Activated B cell treated with CpG ODN at 0.5 μM for 24 hours (primary cell): ENCODE measurements around the gene TBC1D23. TPM values are rescaled to one million over a fixed set of nuclear protein-coding genes. Genes with fewer than 3 reads are reported as not detected.

ENCODE experiments used
- ATAC-seq: fragments of 200-7000 bp; cut with Tn5 transposase; one replicate; pipeline ENCODE4 v1.10.0; 2021; ENCODE audit warnings: low read depth, mild to moderate bottlenecking, moderate library complexity
- CTCF ChIA-PET: fragments of 350-600 bp; sonication (Branson Sonifier 250); formaldehyde crosslinking; loops from one replicate; lab custom pipeline; 2021; ENCODE audit warnings: antibody characterized with exemption; lab: Charles Lee
- POLR2A ChIA-PET: fragments of 350-600 bp; sonication (Branson Sonifier 250); formaldehyde crosslinking; loops from one replicate; lab custom pipeline; 2021; ENCODE audit warnings: antibody characterized with exemption; lab: Charles Lee
- DNase-seq: peaks from one replicate; pipeline ENCODE4 v3.0.0; 2022
- H3K27ac Mint-ChIP-seq: one replicate; pipeline ENCODE4 v1.8.0; 2020; ENCODE audit warnings: mixed read lengths
- H3K27me3 Mint-ChIP-seq: one replicate; pipeline ENCODE4 v1.8.0; 2021; ENCODE audit warnings: mixed read lengths
- H3K36me3 Mint-ChIP-seq: one replicate; pipeline ENCODE4 v1.8.0; 2021; ENCODE audit warnings: low read depth, mixed read lengths
- H3K4me1 Mint-ChIP-seq: one replicate; pipeline ENCODE4 v1.8.0; 2021; ENCODE audit warnings: mixed read lengths
- H3K4me3 Mint-ChIP-seq: one replicate; pipeline ENCODE4 v1.8.0; 2020; ENCODE audit warnings: mild to moderate bottlenecking, mixed read lengths
- H3K9me3 Mint-ChIP-seq: one replicate; pipeline ENCODE4 v1.8.0; 2020; ENCODE audit warnings: mixed read lengths
- CTCF ChIP-seq: fragments of 200-600 bp; IDR thresholded peaks from one replicate; pipeline ENCODE4 v1.8.0; 2022; ENCODE audit warnings: antibody characterized with exemption, mild to moderate bottlenecking
- intact Hi-C: fragments of 100-400 bp; cut with micrococcal nuclease; formaldehyde crosslinking; loops from one replicate; pipeline ENCODE4 v1.15.1; 2024
- total RNA-seq: library from RNA; stranded (reverse); gene quantifications from 2 replicates; pipeline ENCODE4 v1.2.3, GENCODE V29; 2022

TBC1D23 gene
- total RNA-seq, 1 donor from 2014 or later: 27.2 TPM

DNA sequence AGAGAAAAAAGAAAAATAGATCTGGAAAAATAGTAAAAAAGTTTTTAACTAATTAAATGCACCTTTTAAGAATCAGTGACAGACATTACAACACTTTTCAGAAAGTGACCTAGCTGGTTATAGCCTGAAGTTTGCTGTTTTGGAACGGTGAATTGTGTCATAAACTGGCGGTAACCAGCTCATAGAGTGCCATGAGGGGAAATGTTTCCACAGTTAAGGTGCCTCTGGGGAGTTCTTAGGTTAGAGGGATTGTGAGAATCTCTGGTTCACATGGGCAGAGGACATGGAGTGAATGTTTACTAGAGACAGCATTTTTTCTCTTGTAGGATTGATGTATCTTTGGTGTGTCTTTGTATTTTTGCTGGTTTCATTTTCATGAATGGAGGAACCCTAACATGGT lies 2.8 kb downstream of the TBC1D23 start:
- Mint-ChIP-seq H3K9me3 (no peaks in the 10 kb centered on the region), H3K36me3 (peaks cover 6% of the 10 kb centered on the region), H3K27ac (no peak overlapping the region), H3K4me3 (no peak overlapping the region), H3K4me1 (peaks cover 43% of the 10 kb centered on the region), H3K27me3 (no peaks in the 10 kb centered on the region)
- ATAC-seq: no peak
- TF ChIP-seq CTCF: no peak
- CTCF ChIA-PET: no interaction called here
- POLR2A ChIA-PET: no interaction called here
- intact Hi-C loops: loop anchor here (5.0 kb wide), 1 partner anchor 1514 kb away; the partner anchor contains the start of gene NXPE3
- DNase-seq: no peak

DNA sequence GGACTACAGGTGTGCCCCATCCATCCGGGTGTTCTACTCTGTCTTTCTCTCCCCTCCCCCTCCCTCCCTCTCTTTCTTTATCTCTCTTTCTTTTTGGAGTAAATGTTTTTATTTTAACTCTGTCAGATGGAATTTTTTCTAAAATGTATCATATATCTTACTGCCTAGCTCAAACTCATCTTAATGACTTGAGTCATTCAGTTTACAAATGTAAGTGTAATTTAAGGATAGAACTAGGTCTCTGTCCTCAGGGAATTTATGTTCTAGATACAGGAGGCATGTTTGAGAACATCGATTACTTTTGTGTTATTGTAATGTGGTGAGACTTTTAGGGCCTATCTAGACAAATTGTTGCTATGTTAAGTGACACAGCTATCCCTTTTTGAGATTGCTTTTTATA lies 3.5 kb downstream of the TBC1D23 start:
- peaks cover 6% of the 10 kb centered on the region for H3K36me3 Mint-ChIP-seq
- ChIA-PET CTCF (interaction anchor here (1.0 kb wide), 1 partner anchor 10 kb away, joined by 3 read pairs; no protein-coding TSS in a partner anchor), POLR2A (interaction anchor here (0.7 kb wide), 1 partner anchor 1731 kb away, joined by 5 read pairs; no protein-coding TSS in a partner anchor)
- no peak overlapping the region for H3K4me3 Mint-ChIP-seq
- H3K4me1 Mint-ChIP-seq: peaks cover 44% of the 10 kb centered on the region
- ATAC-seq: no peak
- DNase-seq: no peak
- intact Hi-C loops: loop anchor here (5.0 kb wide), 1 partner anchor 1513 kb away; the partner anchor contains the start of gene NXPE3
- no peak overlapping the region for H3K27ac Mint-ChIP-seq
- TF ChIP-seq CTCF: no peak
- H3K27me3 Mint-ChIP-seq: no peaks in the 10 kb centered on the region
- H3K9me3 Mint-ChIP-seq: no peaks in the 10 kb centered on the region

DNA sequence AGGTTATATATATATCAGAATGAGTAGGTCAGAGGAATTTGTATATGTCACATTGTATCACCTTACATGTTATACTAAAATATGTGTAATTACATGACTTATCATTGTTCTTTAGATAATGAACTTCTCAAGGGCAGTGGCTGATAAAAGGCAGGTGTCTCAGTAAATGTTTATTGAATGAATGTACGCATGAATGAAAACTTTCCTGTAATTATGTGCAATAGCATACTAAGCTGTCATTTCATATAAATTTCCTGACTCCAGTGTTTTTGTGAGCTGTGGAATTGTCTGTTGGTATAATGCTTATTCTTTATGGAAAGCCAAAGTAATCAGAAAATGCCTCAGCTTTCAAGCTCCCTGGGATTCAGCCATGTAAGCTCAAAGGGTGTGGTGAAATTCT lies 4.2 kb downstream of the TBC1D23 start:
- no peaks in the 10 kb centered on the region for H3K27me3 Mint-ChIP-seq
- no peaks in the 10 kb centered on the region for H3K9me3 Mint-ChIP-seq
- intact Hi-C loops: no loop called here
- no peak overlapping the region for H3K27ac Mint-ChIP-seq
- no peak overlapping the region for H3K4me3 Mint-ChIP-seq
- ChIA-PET POLR2A (no interaction called here), CTCF (interaction anchor here (1.0 kb wide), 1 partner anchor 11 kb away, joined by 3 read pairs; no protein-coding TSS in a partner anchor)
- TF ChIP-seq CTCF: no peak
- DNase-seq: no peak
- peaks cover 44% of the 10 kb centered on the region for H3K4me1 Mint-ChIP-seq
- peaks cover 6% of the 10 kb centered on the region for H3K36me3 Mint-ChIP-seq
- no peak for ATAC-seq

- no peaks in the 10 kb centered on the region for H3K27me3 Mint-ChIP-seq
- H3K9me3 Mint-ChIP-seq: no peaks in the 10 kb centered on the region
- POLR2A ChIA-PET: no interaction called here
- ATAC-seq (no peak), DNase-seq (no peak)
- CTCF ChIA-PET: no interaction called here
- intact Hi-C loops: no loop called here
- peaks cover 39% of the 10 kb centered on the region for H3K4me1 Mint-ChIP-seq
- no peak overlapping the region for H3K27ac Mint-ChIP-seq
- no peaks in the 10 kb centered on the region for H3K36me3 Mint-ChIP-seq
- H3K4me3 Mint-ChIP-seq: no peak overlapping the region
- no peak for TF ChIP-seq CTCF
These were observed 5.7 kb downstream of the TBC1D23 start for GRCh38 chr3:100266531-100266930.

GRCh38 chr3:100268156-100268555 lies 7.4 kb downstream of the TBC1D23 start:
- ATAC-seq: no peak
- Mint-ChIP-seq H3K4me3 (no peak overlapping the region), H3K9me3 (no peaks in the 10 kb centered on the region), H3K27ac (no peak overlapping the region), H3K27me3 (no peaks in the 10 kb centered on the region), H3K36me3 (no peaks in the 10 kb centered on the region), H3K4me1 (peaks cover 34% of the 10 kb centered on the region)
- intact Hi-C loops: no loop called here
- no peak for TF ChIP-seq CTCF
- ChIA-PET CTCF (no interaction called here), POLR2A (no interaction called here)
- DNase-seq: no peak
